Caco-2 (cell line): Measurements from ENCODE around the gene NDUFB7. TPM values are rescaled to one million over a fixed set of nuclear protein-coding genes. Genes with fewer than 3 reads are reported as not detected.

Source experiments
- BruUV-seq: library from RNA; stranded (reverse); fragments of 400-500 nt; replicated peaks from 2 replicates; lab custom pipeline; 2021; lab: Mats Ljungman, UMichigan
- CTCF ChIA-PET: fragments of 300-600 bp; sonication (Branson Sonifier 250); formaldehyde crosslinking; loops from one replicate; lab custom pipeline; 2022; ENCODE audit warnings: antibody characterized with exemption; lab: Charles Lee
- POLR2A ChIA-PET: fragments of 300-600 bp; sonication (Branson Sonifier 250); formaldehyde crosslinking; loops from one replicate; lab custom pipeline; 2022; ENCODE audit warnings: antibody characterized with exemption; lab: Charles Lee
- DNase-seq, 2 experiments: peaks; one replicate each; pipeline versions ENCODE4 v3.0.0 to v3.0.0-alpha.2; 2020 to 2022
- H3K27me3 ChIP-seq: replicated peaks from 2 replicates; pipeline ENCODE4 v1.6.0; 2011; ENCODE audit warnings: low read length; ENCODE audit not compliant: control insufficient read depth, insufficient read depth
- H3K36me3 ChIP-seq: 2 replicates; pipeline ENCODE4 v1.5.1; 2011; ENCODE audit warnings: low read length; ENCODE audit not compliant: control insufficient read depth, insufficient read depth
- H3K4me1 ChIP-seq: fragments of 250-450 bp; sonication (Bioruptor Pico); 2 replicates; pipeline ENCODE4 v1.5.1; 2020; ENCODE audit warnings: mild to moderate bottlenecking
- H3K4me3 ChIP-seq: 2 replicates; pipeline ENCODE4 v1.5.1; 2011; ENCODE audit warnings: low read depth, mild to moderate bottlenecking, control low read depth, low read length
- H3K9me3 ChIP-seq: fragments of 250-450 bp; sonication (Bioruptor Pico); 2 replicates; pipeline ENCODE4 v1.5.1; 2020; ENCODE audit warnings: mild to moderate bottlenecking, moderate library complexity
- H3K27ac Mint-ChIP-seq: one replicate; pipeline ENCODE4 v1.8.0; 2022; ENCODE audit warnings: mixed read lengths; ENCODE audit not compliant: unreplicated experiment
- H3K27me3 Mint-ChIP-seq: one replicate; pipeline ENCODE4 v1.8.0; 2022; ENCODE audit warnings: mixed read lengths; ENCODE audit not compliant: insufficient read depth, unreplicated experiment
- H3K36me3 Mint-ChIP-seq: one replicate; pipeline ENCODE4 v1.8.0; 2022; ENCODE audit warnings: mild to moderate bottlenecking, mixed read lengths; ENCODE audit not compliant: insufficient read depth, unreplicated experiment
- H3K4me1 Mint-ChIP-seq: one replicate; pipeline ENCODE4 v1.8.0; 2022; ENCODE audit warnings: low read depth, mixed read lengths; ENCODE audit not compliant: unreplicated experiment
- H3K4me3 Mint-ChIP-seq: one replicate; pipeline ENCODE4 v1.8.0; 2022; ENCODE audit warnings: mild to moderate bottlenecking, moderate library complexity, mixed read lengths; ENCODE audit not compliant: unreplicated experiment
- H3K9me3 Mint-ChIP-seq: one replicate; pipeline ENCODE4 v1.8.0; 2022; ENCODE audit warnings: mixed read lengths; ENCODE audit not compliant: unreplicated experiment
- intact Hi-C: fragments of 100-400 bp; cut with micrococcal nuclease; formaldehyde crosslinking; loops from one replicate; pipeline ENCODE4 v1.10.0; 2022; ENCODE audit not compliant: unreplicated experiment
- total RNA-seq: library from RNA; stranded (reverse); gene quantifications from 2 replicates; pipeline ENCODE4 v1.2.3, GENCODE V29; 2022
- TF ChIP-seq, protein P1 (sequence below), 2 experiments: fragments of 200-600 bp in 1 of 2; IDR thresholded peaks; 1 replicate in 1 of 2; 2 replicates in 1 of 2; pipeline versions ENCODE4 v1.5.1 to v1.8.0; 2011 to 2022; ENCODE audit warnings: antibody characterized with exemption in 1 of 2, control low read depth in 1 of 2, inconsistent platforms in 1 of 2, low read depth in 1 of 2, low read length in 1 of 2, mild to moderate bottlenecking in 1 of 2, moderate library complexity in 1 of 2; ENCODE audit not compliant: insufficient read depth in 1 of 2, severe bottlenecking in 1 of 2, unreplicated experiment in 1 of 2

Gene NDUFB7
- total RNA-seq, 1 experiment from 2014 or later = 158 TPM

DNA sequence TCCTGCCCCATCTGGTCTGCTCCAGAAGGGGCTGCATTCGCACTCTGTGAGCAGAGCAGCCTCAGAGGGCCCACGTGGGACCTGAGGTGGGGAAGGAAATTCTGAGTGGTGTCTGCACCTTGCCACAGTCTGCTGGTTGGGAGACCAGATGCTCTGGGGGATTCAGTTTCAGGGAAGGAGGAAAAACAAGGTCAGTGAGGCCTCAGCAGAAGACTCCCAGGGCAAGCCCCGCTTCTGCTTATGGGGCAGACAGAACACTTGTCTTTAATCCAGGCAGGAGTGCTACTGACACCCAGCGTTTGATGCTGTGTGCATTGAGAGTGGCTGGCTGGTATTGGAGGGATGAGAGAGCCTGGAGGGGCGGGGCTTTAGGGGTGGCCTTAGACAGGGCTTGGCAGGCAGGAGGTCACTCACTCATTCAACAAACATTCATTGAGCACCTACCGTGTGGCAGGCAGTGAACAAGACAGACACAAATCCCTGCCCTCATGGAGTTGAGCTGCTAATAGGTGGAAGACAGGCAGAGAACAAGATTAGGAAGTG lies 6.1 kb upstream of the NDUFB7 start:
- H3K4me1 ChIP-seq = no peaks in the 10 kb centered on the region
- no peaks in the 10 kb centered on the region for H3K4me1 Mint-ChIP-seq
- no peak overlapping the region for H3K4me3 ChIP-seq
- H3K27ac Mint-ChIP-seq = no peak overlapping the region
- DNase-seq = no peak
- no peaks in the 10 kb centered on the region for H3K36me3 Mint-ChIP-seq
- no peaks in the 10 kb centered on the region for H3K27me3 ChIP-seq
- POLR2A ChIA-PET = interaction anchor here (0.5 kb wide), 1 partner anchor 68 kb away, joined by 3 read pairs; no protein-coding TSS in a partner anchor
- no peaks in the 10 kb centered on the region for H3K9me3 ChIP-seq
- no peaks in the 10 kb centered on the region for H3K9me3 Mint-ChIP-seq
- no peaks in the 10 kb centered on the region for H3K27me3 Mint-ChIP-seq
- no TSS peak for BruUV-seq
- H3K4me3 Mint-ChIP-seq = no peak overlapping the region
- TF ChIP-seq, protein P1, sequence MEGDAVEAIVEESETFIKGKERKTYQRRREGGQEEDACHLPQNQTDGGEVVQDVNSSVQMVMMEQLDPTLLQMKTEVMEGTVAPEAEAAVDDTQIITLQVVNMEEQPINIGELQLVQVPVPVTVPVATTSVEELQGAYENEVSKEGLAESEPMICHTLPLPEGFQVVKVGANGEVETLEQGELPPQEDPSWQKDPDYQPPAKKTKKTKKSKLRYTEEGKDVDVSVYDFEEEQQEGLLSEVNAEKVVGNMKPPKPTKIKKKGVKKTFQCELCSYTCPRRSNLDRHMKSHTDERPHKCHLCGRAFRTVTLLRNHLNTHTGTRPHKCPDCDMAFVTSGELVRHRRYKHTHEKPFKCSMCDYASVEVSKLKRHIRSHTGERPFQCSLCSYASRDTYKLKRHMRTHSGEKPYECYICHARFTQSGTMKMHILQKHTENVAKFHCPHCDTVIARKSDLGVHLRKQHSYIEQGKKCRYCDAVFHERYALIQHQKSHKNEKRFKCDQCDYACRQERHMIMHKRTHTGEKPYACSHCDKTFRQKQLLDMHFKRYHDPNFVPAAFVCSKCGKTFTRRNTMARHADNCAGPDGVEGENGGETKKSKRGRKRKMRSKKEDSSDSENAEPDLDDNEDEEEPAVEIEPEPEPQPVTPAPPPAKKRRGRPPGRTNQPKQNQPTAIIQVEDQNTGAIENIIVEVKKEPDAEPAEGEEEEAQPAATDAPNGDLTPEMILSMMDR (IDR thresholded peaks at IDR 0.05; ENCODE audit: insufficient read depth in 1 of 2, low read depth in 1 of 2, low read length in 1 of 2, severe bottlenecking in 1 of 2, unreplicated experiment in 1 of 2) = no peak
- intact Hi-C loops = loop anchor here (10.0 kb wide), 1 partner anchor 207 kb away; no protein-coding TSS in a partner anchor
- H3K36me3 ChIP-seq = no peaks in the 10 kb centered on the region
- CTCF ChIA-PET = interaction anchor here (0.5 kb wide), 1 partner anchor 9 kb away, joined by 4 read pairs; no protein-coding TSS in a partner anchor

DNA sequence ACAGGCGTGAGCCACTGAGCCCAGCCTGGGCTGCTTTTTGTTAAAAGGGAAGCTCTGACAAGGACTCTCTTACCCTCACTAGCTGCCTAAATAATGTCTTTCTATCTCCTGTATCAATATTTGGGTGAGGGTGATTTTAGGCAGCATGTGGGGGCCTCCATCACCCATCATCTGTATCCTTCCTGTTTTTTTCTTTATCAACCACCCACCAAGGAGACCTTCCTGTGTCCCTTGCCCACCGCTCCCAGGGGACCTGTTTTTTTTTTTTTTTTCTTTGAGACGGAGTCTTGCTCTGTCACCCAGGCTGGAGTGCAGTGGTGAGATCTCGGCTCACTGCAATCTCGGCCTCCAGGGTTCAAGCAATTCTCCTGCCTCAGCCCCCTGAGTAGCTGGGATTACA lies 5.4 kb upstream of the NDUFB7 start:
- H3K9me3 Mint-ChIP-seq = no peaks in the 10 kb centered on the region
- POLR2A ChIA-PET = no interaction called here

DNA sequence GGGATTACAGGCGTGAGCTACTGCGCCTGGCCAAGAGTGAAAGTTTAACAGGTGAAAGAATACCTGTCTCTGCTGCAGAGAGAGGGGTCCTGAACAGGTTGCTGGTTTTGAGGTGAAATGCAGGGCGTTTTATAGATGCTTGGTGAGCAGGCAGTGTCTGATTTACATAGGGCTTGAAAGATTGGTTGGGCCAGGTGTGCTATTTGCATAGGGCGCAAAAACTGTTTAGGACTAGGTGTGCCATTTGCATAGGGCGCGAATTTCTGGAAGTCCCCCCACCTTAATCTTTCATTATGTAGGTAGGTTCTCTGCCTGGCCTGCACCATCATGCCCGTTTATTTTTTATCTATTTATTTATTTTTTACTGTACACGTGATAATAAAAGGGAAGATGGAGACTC lies 4.5 kb upstream of the NDUFB7 start:
- TF ChIP-seq, protein P1 (IDR thresholded peaks at IDR 0.05; ENCODE audit: insufficient read depth in 1 of 2, low read depth in 1 of 2, low read length in 1 of 2, severe bottlenecking in 1 of 2, unreplicated experiment in 1 of 2) = no peak
- H3K36me3 Mint-ChIP-seq = peaks cover 7% of the 10 kb centered on the region
- no peak for DNase-seq

More for the DNA sequence above, 5.4 kb upstream of the NDUFB7 start:
- CTCF ChIA-PET = no interaction called here
- Histone ChIP-seq H3K36me3 (no peaks in the 10 kb centered on the region), H3K9me3 (no peaks in the 10 kb centered on the region), H3K27me3 (no peaks in the 10 kb centered on the region), H3K4me1 (no peaks in the 10 kb centered on the region), H3K4me3 (no peak overlapping the region)
- DNase-seq = no peak
- intact Hi-C loops = loop anchor here (10.0 kb wide), 1 partner anchor 208 kb away; no protein-coding TSS in a partner anchor
- TF ChIP-seq, protein P1 (IDR thresholded peaks at IDR 0.05; ENCODE audit: insufficient read depth in 1 of 2, low read depth in 1 of 2, low read length in 1 of 2, severe bottlenecking in 1 of 2, unreplicated experiment in 1 of 2) = no peak
- Mint-ChIP-seq H3K27ac (no peak overlapping the region), H3K4me1 (no peaks in the 10 kb centered on the region), H3K27me3 (no peaks in the 10 kb centered on the region), H3K4me3 (no peak overlapping the region), H3K36me3 (no peaks in the 10 kb centered on the region)
- no TSS peak for BruUV-seq

More for the DNA sequence above, 4.5 kb upstream of the NDUFB7 start:
- Mint-ChIP-seq H3K9me3 (no peaks in the 10 kb centered on the region), H3K4me3 (no peak overlapping the region), H3K27me3 (no peaks in the 10 kb centered on the region), H3K27ac (no peak overlapping the region), H3K4me1 (no peaks in the 10 kb centered on the region)
- no peaks in the 10 kb centered on the region for H3K36me3 ChIP-seq
- BruUV-seq = no TSS peak
- ChIA-PET POLR2A (no interaction called here), CTCF (no interaction called here)
- no peaks in the 10 kb centered on the region for H3K9me3 ChIP-seq
- intact Hi-C loops = loop anchor here (10.0 kb wide), 1 partner anchor 208 kb away; no protein-coding TSS in a partner anchor
- no peaks in the 10 kb centered on the region for H3K4me1 ChIP-seq
- H3K27me3 ChIP-seq = no peaks in the 10 kb centered on the region
- no peak overlapping the region for H3K4me3 ChIP-seq
